ENCODE data around the gene ENTPD6. TPM values are rescaled to one million over a fixed set of nuclear protein-coding genes. Genes with fewer than 3 reads are reported as not detected.

Gene ENTPD6
- total and polyA plus RNA-seq, 4 donors, result 25.5 to 111 (median 69.3) TPM

- DNase-seq (peak in 1 of 2 donors; percentile 71), ATAC-seq (ENCODE audit: low FRiP score) (no peak)
- no peaks in the 10 kb centered on the region for H3K36me3 ChIP-seq (ENCODE audit: control insufficient read depth in 1 of 2, insufficient read depth in 2 of 2, low read length in 1 of 2)
- intact Hi-C loops (cut with DNase I), result loop anchor here in 1 of 2 donors (2.0 to 5.0 kb wide), 4 partner anchors 109 to 254 kb away; partner anchors contain the start of genes ABHD12 and APMAP
- no peaks in the 10 kb centered on the region for H3K27me3 ChIP-seq (ENCODE audit: control insufficient read depth in 1 of 2, insufficient read depth in 2 of 2, low read length in 1 of 2)
- H3K4me3 ChIP-seq (ENCODE audit: low read length in 2 of 2), result no peak overlapping the region
- WGBS, 2 donors, result 72 to 75% methylated on average over 9 of the region's 9 CpGs
- H3K4me1 ChIP-seq (ENCODE audit: control insufficient read depth in 1 of 2, insufficient read depth in 2 of 2, low read length in 2 of 2), result no peaks in the 10 kb centered on the region
- no peaks in the 10 kb centered on the region for H3K9me3 ChIP-seq (ENCODE audit: control insufficient read depth, low read length)
- H3K27ac ChIP-seq (ENCODE audit: low read depth in 1 of 2, low read length in 2 of 2), result peak overlapping the region; percentile 43 to 62
Measured at GRCh38 chr20:25246182-25246999, 50.9 kb downstream of the ENTPD6 start.

GRCh38 chr20:25247000-25247517, 51.5 kb downstream of the ENTPD6 start:
- WGBS, 2 donors, result 12 to 13% methylated on average over 24 of the region's 24 CpGs
- no peaks in the 10 kb centered on the region for H3K9me3 ChIP-seq (ENCODE audit: control insufficient read depth, low read length)
- H3K4me1 ChIP-seq (ENCODE audit: control insufficient read depth in 1 of 2, insufficient read depth in 2 of 2, low read length in 2 of 2), result no peaks in the 10 kb centered on the region
- ATAC-seq (ENCODE audit: low FRiP score) (peak; percentile 82), DNase-seq (peak; percentile 81 to 90)
- no peaks in the 10 kb centered on the region for H3K27me3 ChIP-seq (ENCODE audit: control insufficient read depth in 1 of 2, insufficient read depth in 2 of 2, low read length in 1 of 2)
- H3K27ac ChIP-seq (ENCODE audit: low read depth in 1 of 2, low read length in 2 of 2), result peak overlapping the region; percentile 62 to 83
- intact Hi-C loops (cut with DNase I), result loop anchor here in 1 of 2 donors (1.0 to 5.0 kb wide), 5 partner anchors 9 to 254 kb away; partner anchors contain the start of genes ABHD12 and APMAP
- H3K4me3 ChIP-seq (ENCODE audit: low read length in 2 of 2), result peak overlapping the region in 1 of 2 donors; percentile 55
- H3K36me3 ChIP-seq (ENCODE audit: control insufficient read depth in 1 of 2, insufficient read depth in 2 of 2, low read length in 1 of 2), result no peaks in the 10 kb centered on the region

- intact Hi-C loops (cut with DNase I), result loop anchor here in 1 of 2 donors (1.0 to 5.0 kb wide), 5 partner anchors 9 to 255 kb away; partner anchors contain the start of genes ABHD12 and APMAP
- WGBS, 2 donors, result 0% methylated on average over 26 to 37 of the region's 37 CpGs
- H3K4me1 ChIP-seq (ENCODE audit: control insufficient read depth in 1 of 2, insufficient read depth in 2 of 2, low read length in 2 of 2), result no peaks in the 10 kb centered on the region
Measured at GRCh38 chr20:25247518-25247955, 52.0 kb downstream of the ENTPD6 start.

GRCh38 chr20:25247956-25248785, 52.7 kb downstream of the ENTPD6 start, which contains the start of gene PYGB:
Gene PYGB, plus strand, starts transcription at chr20:25248085. Its CDS starts 94 bp downstream, at chr20:25248179.
- Histone ChIP-seq H3K4me1 (ENCODE audit: control insufficient read depth in 1 of 2, insufficient read depth in 2 of 2, low read length in 2 of 2) (no peaks in the 10 kb centered on the region), H3K27ac (ENCODE audit: low read depth in 1 of 2, low read length in 2 of 2) (peak within 1 kb of the TSS; percentile 62 to 83), H3K9me3 (ENCODE audit: control insufficient read depth, low read length) (no peaks in the 10 kb centered on the region), H3K36me3 (ENCODE audit: control insufficient read depth in 1 of 2, insufficient read depth in 2 of 2, low read length in 1 of 2) (no peaks in the 10 kb centered on the region), H3K27me3 (ENCODE audit: control insufficient read depth in 1 of 2, insufficient read depth in 2 of 2, low read length in 1 of 2) (no peaks in the 10 kb centered on the region), H3K4me3 (ENCODE audit: low read length in 2 of 2) (peak within 1 kb of the TSS; percentile 82 to 90)
- intact Hi-C loops (cut with DNase I), result loop anchor here (1.0 to 5.0 kb wide), 7 partner anchors 10 to 255 kb away; partner anchors contain the start of genes ABHD12 (in 1 of the 2), APMAP (in 1 of the 2) and ENTPD6 (in 1 of the 2)
- peak; percentile 88 to 92 for DNase-seq
- 0 to 1% methylated on average over 80 to 113 of the region's 113 CpGs for WGBS, 2 donors
- peak; percentile 92 for ATAC-seq (ENCODE audit: low FRiP score)

More at GRCh38 chr20:25247518-25247955, 52.0 kb downstream of the ENTPD6 start:
- Histone ChIP-seq H3K4me3 (ENCODE audit: low read length in 2 of 2) (peak overlapping the region; percentile 46 to 55), H3K27me3 (ENCODE audit: control insufficient read depth in 1 of 2, insufficient read depth in 2 of 2, low read length in 1 of 2) (no peaks in the 10 kb centered on the region), H3K9me3 (ENCODE audit: control insufficient read depth, low read length) (no peaks in the 10 kb centered on the region), H3K36me3 (ENCODE audit: control insufficient read depth in 1 of 2, insufficient read depth in 2 of 2, low read length in 1 of 2) (no peaks in the 10 kb centered on the region), H3K27ac (ENCODE audit: low read depth in 1 of 2, low read length in 2 of 2) (peak overlapping the region; percentile 62 to 83)
- ATAC-seq (ENCODE audit: low FRiP score) (peak; percentile 75), DNase-seq (peak in 1 of 2 donors; percentile 80)

DNA sequence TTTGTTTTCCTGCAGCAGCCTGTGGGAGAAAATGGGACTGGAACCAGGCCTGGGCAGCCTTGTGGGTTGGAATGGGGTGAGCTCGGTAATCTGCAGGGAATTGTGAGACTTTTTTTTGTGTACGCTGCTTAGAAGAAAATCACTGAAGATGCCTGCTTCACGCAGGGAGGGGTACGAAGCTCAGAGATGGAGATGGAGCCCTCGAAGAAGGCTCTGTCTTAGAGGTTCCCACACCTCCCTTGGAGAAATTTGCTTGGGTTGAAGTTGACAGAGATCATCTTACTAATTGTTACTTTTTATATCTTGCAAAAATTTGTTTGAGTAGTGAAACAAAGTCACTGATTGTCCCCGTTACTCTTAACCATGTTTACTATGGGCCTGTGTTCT, 53.3 kb downstream of the ENTPD6 start:
- no peaks in the 10 kb centered on the region for H3K36me3 ChIP-seq (ENCODE audit: control insufficient read depth in 1 of 2, insufficient read depth in 2 of 2, low read length in 1 of 2)
- DNase-seq, result no peak
- WGBS, 2 donors, result 0 to 2% methylated on average over 6 of the region's 6 CpGs
- no peak for ATAC-seq (ENCODE audit: low FRiP score)
- no peaks in the 10 kb centered on the region for H3K4me1 ChIP-seq (ENCODE audit: control insufficient read depth in 1 of 2, insufficient read depth in 2 of 2, low read length in 2 of 2)
- intact Hi-C loops (cut with DNase I), result loop anchor here (2.0 to 5.0 kb wide), 5 partner anchors 52 to 196 kb away; partner anchors contain the start of genes ABHD12 (in 1 of the 2) and ENTPD6 (in 1 of the 2)
- no peaks in the 10 kb centered on the region for H3K9me3 ChIP-seq (ENCODE audit: control insufficient read depth, low read length)
- no peaks in the 10 kb centered on the region for H3K27me3 ChIP-seq (ENCODE audit: control insufficient read depth in 1 of 2, insufficient read depth in 2 of 2, low read length in 1 of 2)
- peak overlapping the region; percentile 62 to 72 for H3K27ac ChIP-seq (ENCODE audit: low read depth in 1 of 2, low read length in 2 of 2)
- peak overlapping the region; percentile 82 to 90 for H3K4me3 ChIP-seq (ENCODE audit: low read length in 2 of 2)

DNA sequence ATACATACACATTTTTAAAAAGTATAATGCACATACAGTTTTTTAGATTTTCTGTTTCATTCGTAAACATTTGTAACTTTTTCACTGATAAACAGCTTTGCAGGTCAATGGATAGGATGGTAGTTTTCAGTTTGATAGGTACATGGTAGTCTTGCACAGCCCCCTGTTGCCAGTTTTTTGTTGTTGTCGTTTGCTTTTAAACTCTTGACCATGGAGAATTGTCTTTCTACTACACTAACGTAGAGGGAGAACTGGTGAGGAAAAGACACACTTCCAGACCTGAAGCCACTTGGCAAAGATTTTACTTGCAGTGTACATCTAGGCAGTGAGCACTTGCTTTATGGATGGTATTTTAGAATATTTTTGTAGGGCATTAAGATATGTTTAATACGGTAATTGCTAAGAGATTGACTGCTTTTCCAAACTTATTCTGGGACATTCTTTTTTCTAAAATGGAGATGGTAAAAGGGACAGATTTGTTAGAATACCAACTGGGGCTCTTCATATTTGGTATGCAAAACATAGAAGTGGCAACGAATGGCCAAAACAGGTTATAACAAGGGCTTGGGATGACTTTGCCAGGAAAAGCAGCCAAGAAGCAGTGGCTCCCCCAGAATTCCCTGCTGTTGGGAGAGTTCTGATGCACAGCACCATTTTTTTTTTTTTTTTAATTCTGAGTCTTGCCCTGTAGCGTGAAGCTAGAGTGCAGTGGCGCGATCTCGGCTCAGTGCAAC, 53.9 kb downstream of the ENTPD6 start:
- H3K27me3 ChIP-seq (ENCODE audit: control insufficient read depth in 1 of 2, insufficient read depth in 2 of 2, low read length in 1 of 2), result no peaks in the 10 kb centered on the region
- intact Hi-C loops (cut with DNase I), result loop anchor here (2.0 to 5.0 kb wide), 5 partner anchors 53 to 197 kb away; partner anchors contain the start of genes ABHD12 (in 1 of the 2) and ENTPD6 (in 1 of the 2)
- H3K4me3 ChIP-seq (ENCODE audit: low read length in 2 of 2), result peak overlapping the region; percentile 82 to 90
- H3K27ac ChIP-seq (ENCODE audit: low read depth in 1 of 2, low read length in 2 of 2), result no peak overlapping the region
- DNase-seq (no peak), ATAC-seq (ENCODE audit: low FRiP score) (no peak)
- H3K4me1 ChIP-seq (ENCODE audit: control insufficient read depth in 1 of 2, insufficient read depth in 2 of 2, low read length in 2 of 2), result no peaks in the 10 kb centered on the region
- no peaks in the 10 kb centered on the region for H3K9me3 ChIP-seq (ENCODE audit: control insufficient read depth, low read length)
- 14% methylated on average over 9 of the region's 9 CpGs for WGBS, 2 donors
- H3K36me3 ChIP-seq (ENCODE audit: control insufficient read depth in 1 of 2, insufficient read depth in 2 of 2, low read length in 1 of 2), result no peaks in the 10 kb centered on the region

DNA sequence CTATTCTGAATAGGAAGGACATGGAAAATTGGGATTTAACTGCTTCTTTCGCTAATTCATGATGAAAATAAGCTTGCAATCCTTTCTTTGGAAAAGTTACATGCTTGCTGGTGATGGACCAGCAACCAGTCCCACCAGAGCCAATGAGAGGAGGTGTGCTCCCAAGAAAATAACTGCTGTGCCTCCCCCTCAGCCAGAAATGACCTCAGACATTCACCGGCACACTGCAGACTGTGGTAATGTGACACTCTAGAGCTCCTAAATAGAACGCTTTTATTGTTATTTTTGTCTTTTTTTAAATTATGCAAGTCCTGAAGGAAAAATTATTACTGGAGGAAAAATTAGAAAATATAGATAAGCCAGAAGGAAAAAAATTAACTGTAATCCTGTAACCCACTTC, 55.0 kb downstream of the ENTPD6 start:
- no peaks in the 10 kb centered on the region for H3K4me1 ChIP-seq (ENCODE audit: control insufficient read depth in 1 of 2, insufficient read depth in 2 of 2, low read length in 2 of 2)
- intact Hi-C loops (cut with DNase I), result loop anchor here in 1 of 2 donors (10.0 kb wide), 1 partner anchor 256 kb away; the partner anchor contains the start of gene APMAP
- peak overlapping the region in 1 of 2 donors; percentile 6 for H3K4me3 ChIP-seq (ENCODE audit: low read length in 2 of 2)

More for the DNA sequence above, 55.0 kb downstream of the ENTPD6 start:
- 31 to 34% methylated on average over 3 of the region's 3 CpGs for WGBS, 2 donors
- Histone ChIP-seq H3K9me3 (ENCODE audit: control insufficient read depth, low read length) (no peaks in the 10 kb centered on the region), H3K27me3 (ENCODE audit: control insufficient read depth in 1 of 2, insufficient read depth in 2 of 2, low read length in 1 of 2) (no peaks in the 10 kb centered on the region), H3K27ac (ENCODE audit: low read depth in 1 of 2, low read length in 2 of 2) (no peak overlapping the region), H3K36me3 (ENCODE audit: control insufficient read depth in 1 of 2, insufficient read depth in 2 of 2, low read length in 1 of 2) (no peaks in the 10 kb centered on the region)
- DNase-seq, result no peak
- no peak for ATAC-seq (ENCODE audit: low FRiP score)

All from aorta (tissue), 5 donors.